ENCODE data around the gene KRTAP10-12.

KRTAP10-12 gene

DNA sequence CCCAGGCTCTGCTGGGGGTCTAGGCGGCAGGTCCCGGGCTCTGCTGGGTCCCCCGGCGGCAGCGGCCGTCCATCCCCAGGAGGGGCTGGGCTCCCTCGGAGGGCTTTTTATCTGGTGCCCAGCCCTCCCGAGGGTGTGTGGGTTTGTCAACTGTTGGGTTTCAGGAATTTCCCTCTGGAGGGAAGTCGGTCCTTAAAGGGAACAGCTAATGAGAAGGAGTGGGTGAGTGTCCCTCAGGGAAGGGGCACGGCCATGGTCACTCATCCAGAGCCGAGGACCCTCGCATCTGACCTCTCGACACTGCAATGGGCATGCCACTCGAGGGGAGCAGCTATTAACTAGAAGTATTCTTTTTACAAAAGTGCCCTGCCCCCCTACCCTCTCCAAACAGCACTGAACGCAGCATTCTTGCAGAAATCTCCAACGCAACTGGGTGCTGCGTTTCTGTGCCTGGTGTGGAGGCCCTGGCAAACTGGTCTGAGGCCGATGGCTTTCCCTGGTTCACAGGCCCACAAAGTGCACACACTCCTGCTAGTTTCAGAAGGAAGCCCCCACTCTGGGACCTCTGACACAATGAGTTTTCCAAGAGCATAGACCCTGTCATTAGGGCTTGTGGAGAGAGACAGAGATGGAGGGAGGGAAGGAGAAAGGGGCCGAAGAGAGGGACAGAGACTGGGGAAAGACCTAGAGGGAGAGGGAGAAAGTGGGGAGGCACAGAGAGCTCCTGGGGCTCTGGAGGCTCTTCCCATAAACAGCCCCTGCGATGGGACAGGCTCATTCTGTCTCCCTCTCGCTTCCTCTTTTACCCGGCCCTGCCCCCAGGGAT, 15.4 kb downstream of the KRTAP10-12 start:
- no peak for DNase-seq (ENCODE audit: low spot score)

DNA sequence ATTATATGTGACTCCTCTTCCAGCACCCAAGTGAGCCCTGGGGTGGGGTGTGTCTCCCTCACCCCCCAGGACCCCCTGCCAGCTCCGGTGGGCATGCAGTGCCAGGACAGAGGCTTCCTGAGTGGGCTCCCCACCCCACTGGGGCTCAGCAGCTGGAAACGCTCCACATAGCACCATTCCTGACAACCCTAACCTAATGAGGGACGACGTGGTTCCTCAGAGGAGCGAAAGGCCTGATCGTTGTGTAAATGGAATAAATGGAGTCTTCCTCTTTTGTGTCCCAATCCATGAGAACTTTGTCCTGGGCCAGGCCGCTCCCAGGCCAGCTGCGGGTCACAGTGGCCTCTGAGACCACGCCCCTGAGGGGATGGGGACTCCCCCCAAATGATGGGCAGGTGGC, 16.2 kb downstream of the KRTAP10-12 start:
- no peak for DNase-seq (ENCODE audit: low spot score)

DNA sequence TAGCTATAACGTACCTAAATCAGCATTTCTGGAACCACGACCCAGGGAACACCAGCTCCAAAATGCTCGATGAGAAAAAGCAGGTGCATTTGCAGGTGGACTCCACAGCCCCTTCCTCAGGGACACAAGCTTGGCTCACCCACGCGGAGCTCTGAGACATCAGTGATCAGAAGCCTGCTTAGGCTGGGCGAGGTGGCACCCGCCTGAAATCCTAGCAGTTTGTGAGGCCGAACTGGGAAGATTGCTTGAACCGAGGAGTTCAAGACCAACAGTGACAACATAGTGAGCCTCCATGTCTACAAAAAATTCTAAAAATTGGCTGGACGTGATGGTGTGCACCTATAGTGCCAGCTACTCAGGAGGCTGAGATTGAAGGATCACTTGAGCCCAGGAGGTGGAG, 16.9 kb downstream of the KRTAP10-12 start:
- no peak for DNase-seq (ENCODE audit: low spot score)

DNA sequence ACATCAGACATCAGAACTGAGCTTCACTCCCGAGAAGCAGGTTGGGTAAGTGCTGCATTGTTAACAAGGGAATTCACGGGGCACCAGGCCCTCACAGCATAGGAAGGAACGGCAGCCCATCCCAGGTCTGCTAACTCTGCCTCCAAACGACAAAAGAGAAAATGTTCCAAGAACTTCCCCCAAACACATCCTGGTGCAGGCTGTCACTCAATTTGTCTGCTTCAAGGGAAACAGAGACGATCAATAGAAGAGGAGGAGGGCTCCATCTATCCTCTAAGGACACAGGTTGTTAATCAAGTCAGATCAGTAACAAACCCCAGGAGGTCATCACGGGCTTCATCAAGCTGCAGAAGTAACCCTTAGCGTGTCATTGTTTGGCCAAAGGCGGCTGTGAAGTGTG, 17.9 kb downstream of the KRTAP10-12 start:
- no peak for DNase-seq (ENCODE audit: low spot score)

DNA sequence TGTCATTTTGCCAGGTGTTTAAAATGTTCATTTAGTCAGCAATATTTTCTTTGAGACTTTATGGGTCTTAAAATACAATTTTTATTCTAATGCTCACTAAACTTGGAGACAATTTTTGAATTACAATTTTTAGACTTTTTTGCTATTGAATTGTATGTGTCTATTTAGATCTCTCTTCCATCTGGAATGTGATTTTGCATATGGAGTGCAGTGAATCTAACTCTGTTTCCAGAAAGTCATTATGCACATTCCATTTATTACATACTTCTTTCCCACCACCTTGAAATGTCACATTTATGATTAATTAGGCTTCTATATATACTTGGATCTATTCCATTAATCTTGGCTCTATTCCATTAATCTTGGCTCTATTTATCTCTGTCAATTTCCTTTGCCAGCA, 20.0 kb downstream of the KRTAP10-12 start:
- no peak for DNase-seq (ENCODE audit: low spot score)

DNA sequence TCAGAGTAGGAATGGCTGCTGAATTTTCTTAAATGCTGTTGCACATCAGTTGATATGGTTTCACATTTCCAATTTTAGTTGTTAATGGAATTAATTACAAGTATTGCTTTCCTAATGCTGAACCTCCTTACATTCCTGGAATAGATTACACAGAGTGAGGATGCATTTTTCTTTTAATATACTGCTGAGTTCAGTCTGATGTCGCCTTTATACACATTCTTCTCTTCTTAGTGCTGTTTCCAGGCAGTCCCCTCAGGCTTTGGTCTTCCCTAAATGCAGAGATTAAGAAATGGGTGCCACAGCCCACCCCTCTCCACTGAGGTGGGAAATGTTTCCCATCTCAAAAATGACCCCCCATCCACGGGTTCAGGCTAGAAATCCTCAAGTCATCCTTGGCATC, 21.1 kb downstream of the KRTAP10-12 start:
- no peak for DNase-seq (ENCODE audit: low spot score)

DNA sequence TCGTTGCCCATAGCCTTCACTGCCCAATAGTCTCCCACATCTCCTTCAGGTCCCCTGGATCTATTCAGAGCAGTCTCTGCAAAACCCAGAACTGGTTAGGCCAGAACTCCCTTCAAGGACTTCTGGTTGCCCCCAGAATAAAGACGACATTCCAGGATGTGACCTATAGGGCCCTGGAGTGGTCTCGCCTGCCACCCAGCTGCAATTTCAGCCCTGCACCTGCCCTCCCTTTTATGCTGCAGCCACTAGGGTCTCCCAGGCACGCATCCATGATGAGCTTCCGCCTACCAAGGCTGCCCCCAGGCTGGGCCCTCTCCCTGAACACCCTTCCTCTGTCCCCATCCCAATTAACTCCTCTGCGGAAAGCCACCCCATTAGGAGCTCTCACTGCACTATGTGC, 21.6 kb downstream of the KRTAP10-12 start:
- no peak for DNase-seq (ENCODE audit: low spot score)

DNA sequence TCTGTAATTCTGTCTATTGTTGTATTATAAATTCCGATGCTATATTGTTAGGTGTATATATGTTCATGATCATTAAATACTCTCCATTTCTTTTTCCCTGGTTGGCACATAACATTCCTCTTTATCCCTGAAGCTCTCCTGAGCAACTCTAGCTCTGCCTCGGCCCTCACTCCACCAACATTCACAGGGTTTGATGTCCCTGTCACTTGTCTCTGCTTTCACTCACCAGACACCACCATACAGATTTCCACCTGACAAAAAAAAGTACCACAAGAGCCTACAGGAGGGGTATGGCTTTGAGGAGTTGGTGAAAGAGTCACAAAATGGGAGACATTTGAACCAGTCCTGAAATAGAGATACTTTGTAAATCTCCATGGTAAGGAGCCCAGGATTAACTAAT, 23.2 kb downstream of the KRTAP10-12 start:
- no peak for DNase-seq (ENCODE audit: low spot score)

DNA sequence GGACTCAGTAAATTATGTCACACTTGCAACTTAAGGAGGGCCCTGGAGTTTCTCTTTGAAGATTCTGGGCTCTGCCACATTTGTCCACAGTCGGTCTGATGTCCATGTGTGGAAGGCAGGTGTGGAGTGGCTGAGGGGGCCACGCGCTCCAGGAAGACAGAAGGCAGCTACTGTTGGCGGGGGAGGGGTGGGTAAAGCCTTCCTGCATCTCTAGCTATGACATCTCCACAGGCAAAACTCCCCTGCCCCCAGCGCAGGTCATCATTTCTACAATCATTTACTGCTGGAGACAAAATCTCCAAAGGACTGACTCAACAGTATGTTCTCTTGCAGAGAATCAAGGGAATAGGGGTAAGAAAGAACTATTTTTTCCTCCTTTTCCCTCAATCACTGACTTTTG, 25.8 kb downstream of the KRTAP10-12 start:
- DNase-seq (ENCODE audit: low spot score) = no peak

DNA sequence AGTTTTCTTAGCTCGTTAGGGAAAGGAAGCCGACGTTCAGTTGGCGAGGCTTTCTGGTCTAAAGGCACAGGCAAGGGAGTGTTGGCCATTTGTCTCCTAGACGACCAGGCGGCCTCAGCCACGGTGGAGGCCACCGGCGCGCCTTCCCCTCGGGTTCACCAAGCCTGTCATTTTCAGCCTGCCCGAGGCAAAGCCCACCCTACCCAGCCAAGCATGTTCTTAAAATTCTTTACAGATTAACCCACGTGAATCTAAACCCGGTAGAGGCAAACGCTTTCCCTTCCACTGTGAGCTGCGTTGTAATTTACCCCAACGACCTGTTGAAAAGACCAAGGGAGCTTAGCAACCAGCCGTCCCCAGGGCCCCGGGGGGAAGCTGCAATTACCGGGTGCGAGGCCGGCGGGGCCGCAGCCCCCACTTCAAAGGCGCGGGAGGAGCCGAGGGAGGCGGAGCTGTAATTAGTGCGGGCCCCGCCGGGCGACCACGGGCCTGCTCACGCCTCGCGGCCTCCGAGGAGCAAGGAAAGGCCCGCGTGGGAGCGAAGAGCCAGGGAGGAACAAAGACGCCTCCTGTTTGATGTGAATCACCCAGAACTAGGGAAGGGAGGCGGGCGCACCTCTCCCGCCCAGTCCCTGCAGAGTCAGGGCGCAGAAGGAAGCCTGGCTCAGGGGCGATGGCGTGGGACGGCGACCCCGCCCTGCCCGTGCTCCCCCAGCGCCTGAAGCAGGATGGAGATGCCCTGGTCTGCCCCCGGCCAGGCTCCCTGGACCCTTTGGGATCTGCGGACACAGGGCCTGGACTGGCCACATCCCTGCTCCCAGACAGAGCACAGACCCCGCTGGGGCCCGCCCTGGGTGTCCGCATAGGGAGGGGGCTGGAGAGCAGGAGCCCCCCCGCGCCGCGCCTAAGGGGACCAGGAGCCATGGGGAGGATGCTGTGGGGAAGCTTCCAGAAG, 26.5 kb downstream of the KRTAP10-12 start:
- DNase-seq (ENCODE audit: low spot score) = peak; percentile 17

DNA sequence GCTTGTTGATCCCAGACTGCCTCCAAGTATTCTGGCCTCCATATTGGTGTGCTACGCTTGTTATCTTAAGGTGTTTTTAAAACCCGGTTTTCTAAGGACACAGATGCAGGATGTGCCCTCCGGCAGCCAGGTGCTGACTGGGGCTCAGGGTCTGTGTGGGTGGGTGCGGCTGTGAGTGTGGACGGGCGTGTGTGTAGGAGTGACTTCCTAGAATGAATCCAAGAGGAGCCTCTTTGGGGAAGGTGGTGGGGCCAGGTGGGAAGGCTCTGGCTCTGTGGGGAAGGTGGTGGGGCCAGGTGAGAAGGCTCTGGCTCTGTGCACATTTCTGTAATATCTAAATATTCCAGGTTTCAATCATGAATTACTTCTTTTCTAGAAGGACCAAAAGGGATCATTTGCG, 27.2 kb downstream of the KRTAP10-12 start:
- no peak for DNase-seq (ENCODE audit: low spot score)

DNA sequence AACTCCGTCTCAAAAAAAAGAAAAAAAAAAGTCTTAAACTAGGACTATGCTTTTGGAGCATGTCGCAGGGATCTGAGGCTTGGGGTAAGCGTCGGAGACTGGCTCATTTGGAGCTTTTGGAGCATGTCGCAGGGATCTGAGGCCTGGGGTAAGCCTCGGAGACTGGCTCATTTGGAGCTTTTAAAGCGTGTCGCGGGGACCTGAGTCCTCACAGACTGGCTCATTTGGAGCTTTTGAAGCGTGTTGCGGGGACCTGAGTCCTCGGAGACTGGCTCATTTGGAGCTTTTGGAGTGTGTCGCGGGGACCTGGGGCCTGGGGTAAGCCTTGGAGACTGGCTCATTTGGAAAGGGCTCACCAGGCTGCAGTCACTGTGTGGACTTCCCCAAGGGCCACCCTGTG, 28.0 kb downstream of the KRTAP10-12 start:
- no peak for DNase-seq (ENCODE audit: low spot score)

DNA sequence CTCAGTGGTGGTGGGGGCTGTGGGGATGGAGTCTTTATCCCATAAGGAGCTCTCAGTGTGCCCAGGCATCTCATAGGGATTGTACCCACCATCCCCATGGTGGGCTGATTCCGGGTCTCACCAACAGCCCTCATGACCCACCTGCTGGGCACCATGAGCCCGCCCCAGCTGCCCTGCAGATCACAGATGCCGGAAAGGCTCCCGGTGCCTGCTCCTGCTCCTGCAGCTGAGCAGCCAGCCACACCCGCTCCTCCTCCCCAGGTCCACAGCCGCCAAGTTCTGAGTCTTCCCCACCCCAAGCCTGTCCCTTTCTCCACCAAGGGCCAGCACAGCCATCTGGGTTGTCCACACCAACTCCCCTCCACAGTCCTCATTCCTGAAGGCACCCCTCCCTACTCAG, 29.9 kb downstream of the KRTAP10-12 start:
- DNase-seq (ENCODE audit: low spot score) = no peak

DNA sequence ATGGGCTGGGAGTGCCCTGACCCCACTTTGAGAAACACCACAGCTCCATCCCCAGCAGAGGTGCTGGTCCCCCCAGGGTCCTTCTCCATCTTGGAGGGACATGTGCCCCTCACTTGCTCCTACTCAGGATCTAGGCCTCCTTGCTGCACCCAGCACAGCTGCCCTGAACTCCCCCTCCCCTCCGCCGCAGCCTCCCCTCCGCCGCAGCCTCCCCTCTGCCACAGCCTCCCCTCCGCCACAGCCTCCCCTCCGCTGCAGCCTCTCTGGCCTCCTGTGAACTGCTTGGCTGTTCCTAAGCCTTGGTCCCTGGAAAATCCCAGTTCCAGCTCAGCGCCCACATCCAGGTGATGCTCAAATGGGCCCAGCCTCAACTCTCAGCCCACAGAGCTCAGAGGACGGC, 30.3 kb downstream of the KRTAP10-12 start:
- no peak for DNase-seq (ENCODE audit: low spot score)

DNA sequence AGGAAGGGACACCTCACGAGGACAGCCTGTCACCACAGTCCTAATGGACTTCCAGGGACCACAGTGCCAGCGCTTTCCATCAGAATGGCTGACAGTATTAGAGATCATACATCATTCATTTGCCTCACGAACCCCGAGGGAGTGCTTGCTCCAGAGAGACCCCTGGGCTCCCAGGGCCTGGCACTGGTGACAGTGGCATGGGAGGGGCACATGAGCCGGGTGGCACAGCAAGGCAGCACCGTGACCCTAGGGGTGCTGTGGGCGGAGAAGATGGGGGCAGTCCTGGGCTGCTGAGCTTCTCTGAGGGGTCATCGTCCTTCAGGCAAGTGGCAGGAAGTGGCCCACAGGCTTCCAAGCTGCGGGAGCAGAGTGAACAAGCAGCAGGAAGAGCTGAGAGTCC, 30.8 kb downstream of the KRTAP10-12 start:
- DNase-seq (ENCODE audit: low spot score) = no peak

DNA sequence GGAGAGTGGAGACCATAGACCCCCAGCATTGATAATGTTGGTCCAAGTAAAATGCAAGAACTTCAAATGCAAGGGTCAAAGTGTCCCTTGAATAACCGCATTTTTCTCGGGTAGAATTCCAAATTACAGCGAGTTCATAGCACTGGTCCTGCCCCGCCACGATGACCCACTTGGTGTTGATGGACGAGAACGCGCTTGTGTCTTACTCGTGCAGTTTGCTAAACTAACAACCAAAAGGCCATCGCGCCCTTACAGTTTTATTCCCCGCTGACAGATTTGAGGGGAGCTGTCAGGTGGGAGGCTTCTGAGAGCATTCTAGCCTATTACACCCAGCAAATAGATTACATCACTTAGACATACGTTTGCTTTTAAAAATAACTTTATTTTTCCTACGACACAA, 31.7 kb downstream of the KRTAP10-12 start:
- no peak for DNase-seq (ENCODE audit: low spot score)

DNA sequence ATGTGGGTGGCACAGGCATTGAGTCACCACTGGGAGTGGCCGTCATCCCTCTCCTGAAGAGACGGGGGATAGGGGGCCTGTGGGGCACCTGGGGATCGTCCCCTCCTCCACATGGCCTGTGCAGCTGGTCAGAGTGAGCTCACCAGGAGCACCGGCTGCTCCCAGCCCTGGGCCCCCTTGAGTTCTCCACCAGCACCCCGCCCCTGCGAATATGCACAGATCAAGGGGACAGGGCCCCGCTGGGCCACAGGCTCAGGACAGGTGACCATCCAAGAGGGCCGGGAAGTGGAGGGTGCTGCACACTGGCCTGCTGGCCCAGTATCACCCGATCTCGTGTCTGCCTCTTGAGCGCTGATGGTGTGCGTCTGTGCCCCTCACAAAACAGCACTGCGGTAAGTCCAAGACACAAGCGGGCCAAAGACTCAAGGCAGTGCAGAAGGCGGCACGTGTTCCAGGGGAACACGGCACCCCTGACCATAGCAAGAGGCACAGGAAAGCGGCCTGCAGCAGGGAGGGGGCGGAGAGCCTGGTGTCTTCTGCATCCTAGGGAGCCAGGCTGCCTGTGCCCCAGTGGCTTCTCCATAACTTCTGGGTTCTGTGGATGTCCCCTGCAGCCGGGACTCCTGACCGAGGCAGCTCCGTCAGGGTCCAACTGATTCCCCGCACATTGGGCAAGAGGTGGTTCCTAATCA, 32.5 kb downstream of the KRTAP10-12 start:
- DNase-seq (ENCODE audit: low spot score) = no peak

DNA sequence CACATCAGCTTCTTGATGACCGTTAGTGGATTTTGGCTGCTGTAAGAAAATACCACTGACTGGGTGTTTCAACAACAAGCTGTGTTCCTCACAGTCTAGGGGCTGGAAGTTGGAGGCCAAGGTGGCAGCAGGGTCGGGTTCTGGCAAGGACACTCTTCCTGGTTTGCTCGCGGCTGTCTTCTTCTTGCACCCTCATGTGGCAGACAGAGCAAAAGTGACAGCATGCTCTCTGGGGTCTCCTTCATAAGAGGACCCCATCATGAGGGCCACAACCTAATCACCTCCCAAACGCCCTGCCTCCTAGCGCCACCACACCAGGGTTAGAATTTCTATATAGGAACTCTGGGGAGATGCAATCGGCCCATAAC, 33.0 kb downstream of the KRTAP10-12 start:
- no peak for DNase-seq (ENCODE audit: low spot score)

DNA sequence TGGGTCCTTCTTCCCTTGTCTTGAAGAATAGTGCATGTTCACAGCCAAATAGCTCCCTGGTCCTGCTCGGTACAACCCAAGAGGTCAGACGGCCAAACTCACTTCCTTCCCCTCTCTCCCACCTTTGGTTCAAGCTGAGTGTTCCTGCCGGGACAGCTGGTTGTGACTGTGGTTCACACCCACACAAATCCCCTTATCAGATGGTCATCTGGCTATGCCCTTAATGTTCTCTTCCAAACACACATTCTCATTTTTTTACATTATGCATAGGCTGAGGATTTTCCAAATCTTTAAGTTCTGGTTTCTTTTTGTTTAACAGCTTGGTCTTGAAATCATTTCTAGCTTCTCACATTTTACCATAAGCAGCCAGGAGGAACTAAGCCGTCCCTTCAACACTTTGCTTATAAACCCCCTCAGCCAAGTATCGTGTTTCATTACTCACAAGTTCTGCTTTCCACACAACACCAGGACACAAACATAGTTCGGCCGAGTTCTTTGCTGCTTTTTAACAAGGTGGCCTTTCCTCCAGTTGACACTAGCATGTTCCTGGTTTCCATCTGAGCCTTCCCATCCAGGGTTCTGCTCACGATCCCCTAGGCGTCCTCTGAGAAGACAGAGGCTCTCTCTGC, 34.1 kb downstream of the KRTAP10-12 start:
- DNase-seq (ENCODE audit: low spot score) = no peak

DNA sequence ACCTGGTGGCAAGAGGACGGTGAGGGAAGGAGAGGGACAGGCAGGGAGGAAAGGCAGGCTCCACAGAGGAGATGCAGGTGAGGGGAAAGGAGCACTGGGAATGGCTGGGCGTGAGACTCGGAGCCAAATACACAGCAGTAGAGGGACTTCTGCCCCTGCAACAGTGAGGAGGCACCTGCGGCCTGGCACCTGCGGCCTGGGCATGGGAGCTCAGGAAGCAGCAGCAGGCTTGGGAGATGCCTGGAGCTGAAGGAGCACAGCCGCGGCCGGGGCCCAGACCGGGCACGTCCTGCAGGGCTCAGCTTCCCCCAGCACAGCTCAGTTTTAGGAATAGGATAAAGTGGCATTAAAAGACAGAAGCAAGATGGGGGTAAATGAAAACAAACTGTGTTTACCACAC, 35.3 kb downstream of the KRTAP10-12 start:
- DNase-seq (ENCODE audit: low spot score) = no peak

DNA sequence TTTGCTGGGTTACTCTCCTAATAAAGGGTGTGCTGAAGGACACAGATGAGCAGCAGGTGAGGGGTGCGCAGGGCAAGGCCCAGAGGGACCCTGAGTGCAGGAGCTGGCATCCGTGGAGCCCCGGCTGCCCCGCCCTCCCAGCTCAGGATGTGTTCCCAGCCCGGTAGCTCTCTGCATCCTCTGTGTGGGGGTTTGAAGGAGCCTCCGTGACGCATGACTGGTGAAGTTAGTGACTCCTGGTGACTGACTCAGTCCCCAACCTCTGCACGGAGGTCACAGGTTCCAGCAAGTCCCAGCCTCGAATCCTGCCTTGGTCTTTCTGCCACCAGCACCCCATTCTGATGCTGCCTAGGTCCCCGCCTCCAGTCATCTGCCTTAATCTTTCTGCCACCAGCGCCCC, 36.0 kb downstream of the KRTAP10-12 start:
- no peak for DNase-seq (ENCODE audit: low spot score)
